GM12874 (cell line): ENCODE measurements around the gene FAM120C.

Source experiments
- TF ChIP-seq, protein P1 (sequence below): IDR thresholded peaks from 2 replicates; pipeline ENCODE4 v1.5.1; 2011; ENCODE audit warnings: low read depth, mild to moderate bottlenecking, control low read depth, low read length, moderate library complexity; ENCODE audit not compliant: insufficient read depth

FAM120C gene

DNA sequence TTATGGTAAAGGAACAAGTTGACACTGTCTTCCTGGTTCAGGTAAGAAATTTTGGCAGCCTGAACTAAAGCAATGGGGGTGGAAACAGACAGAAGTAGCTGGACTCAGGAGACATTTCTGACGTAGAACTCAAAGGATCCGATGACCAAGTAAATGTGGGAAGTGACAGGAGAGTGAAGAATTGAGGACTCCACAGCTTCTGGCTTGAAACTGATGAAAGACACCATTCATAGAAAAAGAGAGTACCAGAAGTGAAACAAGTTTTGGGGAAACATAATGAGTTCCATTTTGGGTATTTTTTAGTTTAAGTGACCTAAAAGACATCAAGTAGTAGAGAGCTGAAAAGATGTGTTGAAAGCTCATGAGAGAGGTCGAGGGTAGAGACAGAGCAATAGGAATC, 5.7 kb downstream of the FAM120C start:
- TF ChIP-seq, protein P1, sequence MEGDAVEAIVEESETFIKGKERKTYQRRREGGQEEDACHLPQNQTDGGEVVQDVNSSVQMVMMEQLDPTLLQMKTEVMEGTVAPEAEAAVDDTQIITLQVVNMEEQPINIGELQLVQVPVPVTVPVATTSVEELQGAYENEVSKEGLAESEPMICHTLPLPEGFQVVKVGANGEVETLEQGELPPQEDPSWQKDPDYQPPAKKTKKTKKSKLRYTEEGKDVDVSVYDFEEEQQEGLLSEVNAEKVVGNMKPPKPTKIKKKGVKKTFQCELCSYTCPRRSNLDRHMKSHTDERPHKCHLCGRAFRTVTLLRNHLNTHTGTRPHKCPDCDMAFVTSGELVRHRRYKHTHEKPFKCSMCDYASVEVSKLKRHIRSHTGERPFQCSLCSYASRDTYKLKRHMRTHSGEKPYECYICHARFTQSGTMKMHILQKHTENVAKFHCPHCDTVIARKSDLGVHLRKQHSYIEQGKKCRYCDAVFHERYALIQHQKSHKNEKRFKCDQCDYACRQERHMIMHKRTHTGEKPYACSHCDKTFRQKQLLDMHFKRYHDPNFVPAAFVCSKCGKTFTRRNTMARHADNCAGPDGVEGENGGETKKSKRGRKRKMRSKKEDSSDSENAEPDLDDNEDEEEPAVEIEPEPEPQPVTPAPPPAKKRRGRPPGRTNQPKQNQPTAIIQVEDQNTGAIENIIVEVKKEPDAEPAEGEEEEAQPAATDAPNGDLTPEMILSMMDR = no peak

DNA sequence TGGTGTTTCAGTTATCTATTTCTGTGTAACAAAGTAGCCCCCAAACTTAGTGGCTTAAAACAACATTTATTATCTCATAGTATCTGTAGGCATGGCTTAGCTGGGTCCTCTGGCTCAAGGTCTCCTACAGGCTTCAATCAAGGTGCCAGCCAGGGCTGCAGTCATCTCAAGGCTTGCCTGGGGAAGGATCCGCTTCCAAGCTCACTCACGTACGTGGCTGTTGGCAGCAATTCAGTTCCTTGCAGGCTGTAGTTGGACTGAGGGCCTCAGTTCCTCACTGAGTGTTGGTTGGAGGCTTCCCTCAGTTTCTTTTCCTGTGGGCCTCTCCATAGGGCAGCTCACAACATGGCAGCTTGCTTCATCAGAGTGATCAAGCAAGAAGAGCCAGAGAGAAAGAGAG, 9.3 kb downstream of the FAM120C start:
- TF ChIP-seq, protein P1 = no peak

DNA sequence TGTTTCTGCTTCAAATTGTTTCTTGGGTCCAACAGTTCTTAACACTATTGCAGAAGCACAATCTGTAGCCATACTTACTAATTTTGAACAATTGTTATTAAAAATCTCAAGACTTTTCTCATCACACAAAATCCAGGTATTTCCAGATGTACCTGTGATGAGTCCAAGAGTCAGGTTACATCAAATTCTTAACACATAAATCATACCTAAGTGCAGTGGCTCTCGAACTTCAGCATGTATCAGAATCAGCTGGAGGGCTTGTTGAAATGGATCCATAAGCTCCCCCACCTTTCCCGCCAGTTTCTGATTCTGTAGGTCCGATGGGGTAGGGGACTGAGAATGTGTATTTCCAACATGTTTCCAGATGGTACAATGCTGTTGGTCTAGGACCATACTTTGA, 10.6 kb downstream of the FAM120C start:
- TF ChIP-seq, protein P1 = no peak

DNA sequence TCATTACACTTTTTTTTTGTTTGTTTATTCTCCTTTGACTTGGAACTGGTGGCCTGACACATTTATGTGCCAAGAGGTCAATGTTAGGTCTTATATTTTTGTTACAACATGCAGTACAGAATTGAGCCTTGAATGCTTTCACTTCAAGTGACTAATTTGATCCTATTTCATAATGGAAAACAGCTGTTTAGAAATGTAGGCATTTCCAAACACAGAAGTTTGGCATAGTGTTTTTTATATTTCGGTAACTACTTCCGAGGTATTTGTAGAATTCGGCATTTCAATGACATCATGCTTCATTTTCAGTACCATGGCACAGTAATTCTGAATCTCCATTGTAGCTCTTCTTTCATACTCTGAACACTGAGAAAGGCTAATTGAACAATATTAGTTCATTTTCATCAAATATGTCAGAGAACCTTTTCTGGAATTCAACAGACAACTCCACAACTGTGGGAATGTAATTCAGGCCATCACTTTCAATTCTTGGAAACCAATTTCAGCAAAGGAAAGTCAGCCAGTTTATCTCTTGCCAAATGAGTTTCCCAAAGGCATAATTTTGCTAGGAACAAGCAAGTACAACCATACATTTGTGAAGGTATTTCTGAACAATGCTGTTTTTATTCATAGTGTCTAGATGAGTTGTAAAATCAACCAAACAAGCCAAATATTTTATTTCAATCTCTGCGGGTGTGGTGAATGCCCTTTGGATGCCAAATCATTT, 11.4 kb downstream of the FAM120C start:
- TF ChIP-seq, protein P1 = no peak

DNA sequence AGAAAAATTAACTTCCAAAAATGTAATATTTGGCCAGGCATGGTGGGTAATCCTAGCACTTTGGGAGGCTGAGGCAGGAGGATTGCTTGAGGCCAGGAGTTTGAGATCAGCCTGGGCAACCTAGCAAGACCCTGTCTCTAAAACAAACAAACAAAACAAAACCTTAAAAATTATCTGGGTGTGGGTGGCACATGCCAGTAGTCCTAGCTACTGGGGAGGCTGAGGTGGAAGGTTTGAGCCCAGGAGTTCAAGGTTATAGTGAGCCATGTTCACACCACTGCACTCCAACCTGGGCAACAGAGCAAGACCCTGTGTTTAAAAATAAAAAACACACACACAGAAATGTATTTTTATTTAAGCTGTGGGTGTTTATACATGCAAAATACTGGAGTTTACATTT, 12.0 kb downstream of the FAM120C start:
- TF ChIP-seq, protein P1 = no peak

DNA sequence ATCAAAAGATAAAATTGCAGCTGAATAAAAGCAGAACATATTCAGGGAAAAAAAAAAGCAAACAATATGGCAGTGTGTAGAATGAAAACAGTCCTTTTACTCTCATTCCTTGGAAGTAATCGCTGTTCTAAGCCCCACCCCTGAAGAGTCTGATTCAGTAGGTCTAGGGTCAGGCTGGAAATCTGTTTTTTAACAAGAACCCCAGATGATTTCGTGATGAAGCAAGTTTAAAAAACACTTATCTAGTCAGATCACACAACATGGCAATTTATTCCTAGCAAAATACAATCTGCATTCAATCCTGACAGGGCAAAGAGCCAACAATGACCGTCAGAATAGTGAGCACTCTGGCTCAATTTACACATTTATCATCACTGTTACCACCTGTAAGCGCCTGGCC, 16.1 kb downstream of the FAM120C start:
- TF ChIP-seq, protein P1 = no peak

DNA sequence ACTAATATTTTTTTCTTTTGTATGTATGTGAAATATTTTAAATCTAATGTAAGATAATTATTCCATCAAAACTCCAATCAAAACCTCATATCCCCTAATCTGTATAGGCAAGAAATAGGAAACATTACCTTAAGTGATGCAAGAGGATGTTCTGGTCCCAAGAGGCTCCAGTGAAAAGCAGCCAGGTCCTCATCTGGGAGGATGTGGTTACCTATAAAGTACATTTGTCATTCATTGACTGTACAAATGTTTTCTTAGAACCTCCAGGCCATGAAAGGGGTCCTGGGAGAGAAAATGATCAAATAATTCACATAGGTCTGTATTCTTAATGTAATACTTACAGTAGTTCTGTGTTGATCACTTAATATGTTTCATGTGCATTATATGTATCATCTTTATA, 25.5 kb downstream of the FAM120C start:
- TF ChIP-seq, protein P1 = no peak
